H9 (cell line): ENCODE measurements around the gene OR6V1. TPM values are rescaled to one million over a fixed set of nuclear protein-coding genes. Genes with fewer than 3 reads are reported as not detected.

Experiments
- DNase-seq: peaks from one replicate; pipeline ENCODE4 v3.0.0-alpha.2; 2017
- H2AFZ ChIP-seq: one replicate; pipeline ENCODE4 v1.6.1; 2013; ENCODE audit warnings: mild to moderate bottlenecking, low read length, control low read depth, moderate library complexity
- H2AK5ac ChIP-seq: 2 replicates; pipeline ENCODE4 v1.6.1; 2013; ENCODE audit warnings: low read length, control low read depth, mixed read lengths; ENCODE audit not compliant: insufficient read length
- H2BK120ac ChIP-seq: one replicate; pipeline ENCODE4 v1.6.1; 2013; ENCODE audit warnings: low read depth, mild to moderate bottlenecking, low read length, control low read depth, inconsistent platforms; ENCODE audit not compliant: poor library complexity, severe bottlenecking
- H2BK12ac ChIP-seq: 2 replicates; pipeline ENCODE4 v1.6.1; 2013; ENCODE audit warnings: low read length, control low read depth, mixed read lengths, low read depth; ENCODE audit not compliant: insufficient read length
- H2BK15ac ChIP-seq: 2 replicates; pipeline ENCODE4 v1.6.1; 2013; ENCODE audit warnings: low read depth, low read length, control low read depth
- H2BK20ac ChIP-seq: one replicate; pipeline ENCODE4 v1.6.1; 2013; ENCODE audit warnings: low read depth, mild to moderate bottlenecking, low read length, control low read depth, inconsistent platforms; ENCODE audit not compliant: poor library complexity, severe bottlenecking
- H2BK5ac ChIP-seq: 2 replicates; pipeline ENCODE4 v1.6.1; 2013; ENCODE audit warnings: low read length, control low read depth, mixed read lengths; ENCODE audit not compliant: insufficient read length
- H3K14ac ChIP-seq: 2 replicates; pipeline ENCODE4 v1.6.1; 2013; ENCODE audit warnings: low read length, control low read depth; ENCODE audit not compliant: insufficient read depth
- H3K18ac ChIP-seq: 2 replicates; pipeline ENCODE4 v1.6.1; 2013; ENCODE audit warnings: low read depth, mild to moderate bottlenecking, mixed read lengths, low read length, control low read depth; ENCODE audit not compliant: insufficient read length
- H3K23ac ChIP-seq: 2 replicates; pipeline ENCODE4 v1.6.1; 2013; ENCODE audit warnings: low read length, control low read depth, mixed read lengths, low read depth; ENCODE audit not compliant: insufficient read length
- H3K23me2 ChIP-seq: 2 replicates; pipeline ENCODE4 v1.6.1; 2013; ENCODE audit warnings: low read depth, mild to moderate bottlenecking, mixed read lengths, low read length, control low read depth; ENCODE audit not compliant: insufficient read length, poor library complexity, severe bottlenecking
- H3K27ac ChIP-seq: 2 replicates; pipeline ENCODE4 v1.5.1; 2013; ENCODE audit warnings: low read length, control low read depth, mixed read lengths, low read depth; ENCODE audit not compliant: insufficient read length
- H3K27me3 ChIP-seq: 2 replicates; pipeline ENCODE4 v1.6.1; 2013; ENCODE audit warnings: low read length, control low read depth, inconsistent platforms; ENCODE audit not compliant: insufficient read depth
- H3K4ac ChIP-seq: 2 replicates; pipeline ENCODE4 v1.6.1; 2013; ENCODE audit warnings: low read depth, mild to moderate bottlenecking, control low read depth, inconsistent platforms, low read length, moderate library complexity
- H3K4me1 ChIP-seq: 2 replicates; pipeline ENCODE4 v1.6.1; 2013; ENCODE audit warnings: low read length, control low read depth, inconsistent platforms; ENCODE audit not compliant: insufficient read depth
- H3K4me2 ChIP-seq: 2 replicates; pipeline ENCODE4 v1.6.1; 2013; ENCODE audit warnings: low read length, control low read depth, mixed read lengths; ENCODE audit not compliant: insufficient read length, insufficient read depth
- H3K56ac ChIP-seq: 2 replicates; pipeline ENCODE4 v1.6.1; 2013; ENCODE audit warnings: low read depth, mild to moderate bottlenecking, mixed read lengths, low read length, control low read depth; ENCODE audit not compliant: insufficient read length
- H3K79me1 ChIP-seq: 2 replicates; pipeline ENCODE4 v1.6.1; 2013; ENCODE audit warnings: low read depth, mild to moderate bottlenecking, moderate library complexity, low read length, control low read depth, inconsistent platforms; ENCODE audit not compliant: insufficient read depth, poor library complexity, severe bottlenecking
- H3K79me2 ChIP-seq: 2 replicates; pipeline ENCODE4 v1.6.1; 2013; ENCODE audit warnings: low read length, control low read depth, inconsistent platforms; ENCODE audit not compliant: insufficient read depth
- H3K9ac ChIP-seq: 2 replicates; pipeline ENCODE4 v1.6.1; 2013; ENCODE audit warnings: low read length, control low read depth, mixed read lengths; ENCODE audit not compliant: insufficient read length; ENCODE audit errors: extremely low read depth
- H3K9me3 ChIP-seq: one replicate; pipeline ENCODE4 v1.6.1; 2013; ENCODE audit warnings: low read depth, low read length, inconsistent platforms; ENCODE audit not compliant: control insufficient read depth
- H3T11ph ChIP-seq: one replicate; pipeline ENCODE4 v1.6.1; 2013; ENCODE audit warnings: mild to moderate bottlenecking, low read length, control low read depth, inconsistent platforms
- H4K20me1 ChIP-seq: one replicate; pipeline ENCODE4 v1.6.1; 2013; ENCODE audit not compliant: control insufficient read depth, insufficient read length, insufficient read depth
- H4K5ac ChIP-seq: 2 replicates; pipeline ENCODE4 v1.6.1; 2013; ENCODE audit warnings: low read depth, mild to moderate bottlenecking, mixed read lengths, low read length, control low read depth; ENCODE audit not compliant: insufficient read length
- H4K8ac ChIP-seq: replicated peaks from 2 replicates; pipeline ENCODE4 v1.6.1; 2013; ENCODE audit warnings: low read length, control low read depth, mixed read lengths, low read depth; ENCODE audit not compliant: insufficient read length
- H4K91ac ChIP-seq: 2 replicates; pipeline ENCODE4 v1.6.1; 2013; ENCODE audit warnings: low read depth, mild to moderate bottlenecking, moderate library complexity, mixed read lengths, low read length, control low read depth; ENCODE audit not compliant: insufficient read length
- H3K27ac Mint-ChIP-seq, 3 experiments: 2 replicates in 2 of 3; 3 replicates in 1 of 3; pipeline ENCODE4 v1.8.0; 2020 to 2021; ENCODE audit warnings: mixed read lengths in 3 of 3, mild to moderate bottlenecking in 1 of 3, moderate library complexity in 1 of 3
- H3K27me3 Mint-ChIP-seq: 2 replicates; pipeline ENCODE4 v1.8.0; 2021; ENCODE audit warnings: low read depth, mild to moderate bottlenecking, moderate library complexity, mixed read lengths
- H3K36me3 Mint-ChIP-seq, 3 experiments: 2 replicates in 2 of 3; 3 replicates in 1 of 3; pipeline ENCODE4 v1.8.0; 2020 to 2021; ENCODE audit warnings: low read depth in 3 of 3, mixed read lengths in 3 of 3; ENCODE audit not compliant: insufficient read depth in 1 of 3
- H3K4me1 Mint-ChIP-seq, 2 experiments: 2 replicates each; pipeline ENCODE4 v1.8.0; 2020; ENCODE audit warnings: mixed read lengths in 2 of 2
- H3K4me3 Mint-ChIP-seq, 2 experiments: 2 replicates in 1 of 2; 3 replicates in 1 of 2; pipeline ENCODE4 v1.8.0; 2020 to 2021; ENCODE audit warnings: mild to moderate bottlenecking in 2 of 2, mixed read lengths in 2 of 2, moderate library complexity in 1 of 2
- H3K9me3 Mint-ChIP-seq, 2 experiments: 2 replicates in 1 of 2; 3 replicates in 1 of 2; pipeline ENCODE4 v1.8.0; 2020; ENCODE audit warnings: mild to moderate bottlenecking in 2 of 2, mixed read lengths in 2 of 2, moderate library complexity in 1 of 2
- CTCF ChIP-seq: fragments of 200-600 bp; sonication (generic); conservative IDR thresholded peaks from 3 replicates; pipeline ENCODE4 v1.8.0; 2021; ENCODE audit warnings: antibody characterized with exemption, mild to moderate bottlenecking
- WGBS: extraction: QIAGEN DNeasy Blood & Tissue Kit; methylation state at CpG from one replicate; pipeline ENCODE4 v1.1.7; 2013; ENCODE audit warnings: missing lambda C conversion rate, low lambda C conversion rate, mixed read lengths; ENCODE audit not compliant: insufficient read length; ENCODE audit errors: extremely low coverage; 5-methylcytosine and 5-hydroxymethylcytosine counted together
- total RNA-seq: library from RNA; stranded (reverse); gene quantifications from 2 replicates; pipeline ENCODE4 v1.2.1, GENCODE V29; 2021

The OR6V1 gene
- total RNA-seq, 1 experiment from 2014 or later: not detected

DNA sequence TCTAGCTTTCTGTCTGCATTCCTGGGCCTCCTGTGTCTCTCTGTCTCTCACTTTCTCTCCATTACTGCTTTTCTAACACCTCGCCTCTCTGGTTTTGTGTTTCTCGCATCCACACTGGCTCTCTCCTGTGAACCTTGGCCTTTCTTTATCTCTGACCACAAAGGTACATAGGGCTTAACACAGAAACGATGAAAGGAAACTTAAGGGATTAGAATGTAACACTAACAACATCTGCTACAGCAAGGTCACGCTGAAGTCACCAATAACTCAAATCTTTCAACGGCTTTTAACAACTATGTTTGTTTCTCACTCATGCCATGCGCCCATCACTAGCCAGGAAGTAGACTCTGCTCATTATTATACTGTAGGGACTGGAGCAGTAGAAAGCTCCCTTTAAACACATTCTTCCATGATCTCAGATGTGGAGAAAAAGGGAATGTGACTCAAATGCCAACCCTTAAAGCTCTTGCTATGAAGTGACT lies 9.3 kb upstream of the OR6V1 start:
- no peak overlapping the region for H2AK5ac ChIP-seq
- H2BK12ac ChIP-seq: no peak overlapping the region
- no peaks in the 10 kb centered on the region for H3K79me1 ChIP-seq
- no peak overlapping the region for H3K9ac ChIP-seq
- Mint-ChIP-seq H3K4me3 (no peak overlapping the region), H3K9me3 (no peaks in the 10 kb centered on the region), H3K4me1 (peaks cover 6 to 10% of the 10 kb centered on the region in 2 experiments), H3K27ac (peak overlapping the region in 2 of 3 experiments; percentile 24 to 56; a peak in 4 of 7 replicates), H3K27me3 (no peaks in the 10 kb centered on the region; the same call in none of the 2 replicates), H3K36me3 (no peaks in the 10 kb centered on the region)
- no CpG with 5 or more reads among the region's 6 CpGs for WGBS
- H3K18ac ChIP-seq: no peak overlapping the region
- no peaks in the 10 kb centered on the region for H4K20me1 ChIP-seq
- H3K23me2 ChIP-seq: no peaks in the 10 kb centered on the region
- H4K5ac ChIP-seq: no peak overlapping the region
- no peak overlapping the region for H2AFZ ChIP-seq
- no peak overlapping the region for H4K91ac ChIP-seq
- H3K9me3 ChIP-seq: no peaks in the 10 kb centered on the region
- H3T11ph ChIP-seq: no peak overlapping the region
- H2BK15ac ChIP-seq: no peak overlapping the region
- H3K4me2 ChIP-seq: no peak overlapping the region
- H3K79me2 ChIP-seq: no peaks in the 10 kb centered on the region
- H3K4ac ChIP-seq: no peak overlapping the region
- no peak for TF ChIP-seq CTCF
- H3K4me1 ChIP-seq: no peaks in the 10 kb centered on the region
- H3K14ac ChIP-seq: no peak overlapping the region
- no peak overlapping the region for H2BK5ac ChIP-seq
- DNase-seq: no peak
- no peak overlapping the region for H3K56ac ChIP-seq
- H3K27ac ChIP-seq: no peak overlapping the region
- H2BK120ac ChIP-seq: no peak overlapping the region
- H3K23ac ChIP-seq: no peak overlapping the region
- H3K27me3 ChIP-seq: no peaks in the 10 kb centered on the region
- no peak overlapping the region for H2BK20ac ChIP-seq
- no peak overlapping the region for H4K8ac ChIP-seq
